T-helper 2 cell treated with Interferon-gamma antibody and Interleukin-4, amounts not matched to agents 5 μg/mL and 100 μg/mL, for 36 hours (primary cell): ENCODE measurements around the gene RARB.

Experiments
- DNase-seq: peaks from one replicate; pipeline ENCODE4 v3.0.0; 2021; ENCODE audit warnings: low spot score
- H3K27ac Mint-ChIP-seq: one replicate; pipeline ENCODE4 v1.8.0; 2021; ENCODE audit warnings: mild to moderate bottlenecking, mixed read lengths
- H3K27me3 Mint-ChIP-seq: one replicate; pipeline ENCODE4 v1.8.0; 2021; ENCODE audit warnings: low read depth, mixed read lengths
- H3K36me3 Mint-ChIP-seq: one replicate; pipeline ENCODE4 v1.8.0; 2021; ENCODE audit warnings: low read depth, mixed read lengths
- H3K4me1 Mint-ChIP-seq: one replicate; pipeline ENCODE4 v1.8.0; 2021; ENCODE audit warnings: low read depth, mixed read lengths
- H3K4me3 Mint-ChIP-seq: one replicate; pipeline ENCODE4 v1.8.0; 2022; ENCODE audit warnings: mild to moderate bottlenecking, moderate library complexity, mixed read lengths
- H3K9me3 Mint-ChIP-seq: one replicate; pipeline ENCODE4 v1.8.0; 2021; ENCODE audit warnings: mixed read lengths

The RARB gene

DNA sequence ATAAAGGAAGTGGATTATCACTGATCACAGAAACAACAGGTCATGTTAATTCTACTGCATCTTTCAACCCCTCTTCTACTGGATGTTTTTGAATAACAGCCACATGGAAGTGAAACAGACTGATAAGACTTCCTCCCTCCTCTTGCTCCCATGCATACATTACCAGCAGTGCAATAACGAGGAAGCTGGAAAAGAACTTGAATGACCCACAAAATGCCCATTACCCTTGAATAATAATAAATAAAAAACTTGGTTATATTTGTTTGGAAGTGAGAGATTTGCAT lies 51.6 kb downstream of the RARB start:
- H3K27me3 Mint-ChIP-seq, result no peaks in the 10 kb centered on the region
- no peak for DNase-seq
- no peaks in the 10 kb centered on the region for H3K9me3 Mint-ChIP-seq
- no peak overlapping the region for H3K27ac Mint-ChIP-seq
- H3K4me1 Mint-ChIP-seq, result no peaks in the 10 kb centered on the region
- no peaks in the 10 kb centered on the region for H3K36me3 Mint-ChIP-seq
- no peak overlapping the region for H3K4me3 Mint-ChIP-seq

GRCh38 chr3:25480811-25481210 lies 52.7 kb downstream of the RARB start:
- Mint-ChIP-seq H3K27me3 (no peaks in the 10 kb centered on the region), H3K9me3 (no peaks in the 10 kb centered on the region), H3K4me3 (no peak overlapping the region), H3K4me1 (no peaks in the 10 kb centered on the region), H3K36me3 (no peaks in the 10 kb centered on the region), H3K27ac (no peak overlapping the region)
- no peak for DNase-seq

- H3K27me3 Mint-ChIP-seq, result no peaks in the 10 kb centered on the region
- no peak overlapping the region for H3K27ac Mint-ChIP-seq
- H3K4me1 Mint-ChIP-seq, result no peaks in the 10 kb centered on the region
- DNase-seq, result no peak
- H3K4me3 Mint-ChIP-seq, result no peak overlapping the region
- no peaks in the 10 kb centered on the region for H3K9me3 Mint-ChIP-seq
- H3K36me3 Mint-ChIP-seq, result no peaks in the 10 kb centered on the region
Observed at GRCh38 chr3:25481386-25481785, 53.3 kb downstream of the RARB start.

GRCh38 chr3:25483456-25483855 lies 55.4 kb downstream of the RARB start:
- Mint-ChIP-seq H3K27ac (no peak overlapping the region), H3K4me3 (no peak overlapping the region), H3K4me1 (no peaks in the 10 kb centered on the region)

GRCh38 chr3:25485673-25486072 lies 57.6 kb downstream of the RARB start:
- Mint-ChIP-seq H3K9me3 (no peaks in the 10 kb centered on the region), H3K27me3 (no peaks in the 10 kb centered on the region), H3K27ac (no peak overlapping the region), H3K4me1 (no peaks in the 10 kb centered on the region), H3K4me3 (no peak overlapping the region), H3K36me3 (no peaks in the 10 kb centered on the region)
- DNase-seq, result no peak

More at GRCh38 chr3:25483456-25483855, 55.4 kb downstream of the RARB start:
- Mint-ChIP-seq H3K9me3 (no peaks in the 10 kb centered on the region), H3K36me3 (no peaks in the 10 kb centered on the region), H3K27me3 (no peaks in the 10 kb centered on the region)
- DNase-seq, result no peak

DNA sequence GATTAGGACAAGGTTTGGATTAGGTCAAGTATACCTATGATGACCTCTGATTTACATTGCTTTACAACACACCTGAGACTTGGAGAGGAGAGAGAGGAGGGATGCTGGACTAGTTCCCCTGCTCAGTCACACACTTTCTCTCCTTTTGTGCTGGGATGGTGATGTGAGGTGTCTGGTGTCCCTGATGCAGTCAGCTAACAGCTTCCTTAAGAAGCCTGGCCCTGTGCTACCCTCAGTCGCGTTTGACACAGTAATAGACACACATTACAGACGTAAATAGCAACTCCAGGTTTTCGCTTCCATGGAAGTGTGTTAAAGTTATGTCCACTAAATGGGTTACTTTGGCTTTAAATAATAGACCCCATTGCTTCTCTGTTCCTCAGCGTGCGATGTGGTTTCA lies 58.9 kb downstream of the RARB start:
- DNase-seq, result no peak
- H3K4me1 Mint-ChIP-seq, result no peaks in the 10 kb centered on the region
- no peaks in the 10 kb centered on the region for H3K36me3 Mint-ChIP-seq
- peaks cover under 1% of the 10 kb centered on the region for H3K9me3 Mint-ChIP-seq
- H3K27me3 Mint-ChIP-seq, result no peaks in the 10 kb centered on the region
- no peak overlapping the region for H3K27ac Mint-ChIP-seq
- H3K4me3 Mint-ChIP-seq, result no peak overlapping the region

- Mint-ChIP-seq H3K27ac (no peak overlapping the region), H3K27me3 (no peaks in the 10 kb centered on the region), H3K9me3 (peaks cover 20% of the 10 kb centered on the region), H3K36me3 (no peaks in the 10 kb centered on the region), H3K4me1 (no peaks in the 10 kb centered on the region), H3K4me3 (no peak overlapping the region)
- DNase-seq, result no peak
Observed at GRCh38 chr3:25489858-25490593, 62.0 kb downstream of the RARB start.

DNA sequence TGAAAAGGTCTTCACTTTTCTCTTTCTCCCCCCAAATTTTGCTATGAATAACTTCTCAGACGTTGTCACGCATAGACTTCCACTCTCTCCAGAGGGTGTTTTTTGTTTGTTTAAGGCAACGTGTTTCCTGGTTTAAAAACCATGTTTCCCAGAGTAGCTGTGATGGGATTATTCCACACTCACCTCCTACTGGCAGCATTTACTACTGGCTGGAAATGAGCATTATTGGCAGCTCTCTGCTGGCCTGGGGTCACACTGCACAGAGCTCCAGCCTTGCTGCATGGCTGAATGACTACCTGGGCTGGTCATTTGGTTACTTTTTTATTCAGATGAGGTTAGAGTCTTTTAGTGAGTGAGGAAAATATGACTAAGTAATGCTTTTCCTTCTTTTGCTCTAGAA lies 65.2 kb downstream of the RARB start:
- Mint-ChIP-seq H3K36me3 (no peaks in the 10 kb centered on the region), H3K9me3 (peaks cover 35% of the 10 kb centered on the region), H3K27me3 (no peaks in the 10 kb centered on the region), H3K27ac (no peak overlapping the region), H3K4me1 (no peaks in the 10 kb centered on the region), H3K4me3 (no peak overlapping the region)
- no peak for DNase-seq

DNA sequence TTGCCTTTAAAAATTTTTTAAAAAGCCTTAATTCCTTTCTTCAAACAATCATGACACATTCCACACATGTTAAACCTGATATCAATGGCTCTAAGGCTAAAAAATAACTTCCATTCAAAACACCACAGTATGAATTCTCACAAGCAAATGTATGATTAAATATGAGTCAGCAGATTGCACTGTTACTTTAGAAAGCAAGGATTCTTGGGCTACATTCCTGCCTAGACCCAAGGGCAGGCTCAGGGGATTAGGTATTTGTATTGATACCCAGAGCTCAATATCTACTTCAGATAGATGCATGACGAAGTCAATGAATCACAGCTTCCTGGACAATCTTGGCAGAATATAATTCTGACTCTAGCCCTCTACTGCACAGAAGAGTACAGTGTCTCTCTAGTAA lies 65.7 kb downstream of the RARB start:
- H3K4me3 Mint-ChIP-seq, result no peak overlapping the region
- peaks cover 35% of the 10 kb centered on the region for H3K9me3 Mint-ChIP-seq
- H3K4me1 Mint-ChIP-seq, result no peaks in the 10 kb centered on the region
- DNase-seq, result no peak
- H3K36me3 Mint-ChIP-seq, result no peaks in the 10 kb centered on the region
- no peak overlapping the region for H3K27ac Mint-ChIP-seq
- no peaks in the 10 kb centered on the region for H3K27me3 Mint-ChIP-seq

DNA sequence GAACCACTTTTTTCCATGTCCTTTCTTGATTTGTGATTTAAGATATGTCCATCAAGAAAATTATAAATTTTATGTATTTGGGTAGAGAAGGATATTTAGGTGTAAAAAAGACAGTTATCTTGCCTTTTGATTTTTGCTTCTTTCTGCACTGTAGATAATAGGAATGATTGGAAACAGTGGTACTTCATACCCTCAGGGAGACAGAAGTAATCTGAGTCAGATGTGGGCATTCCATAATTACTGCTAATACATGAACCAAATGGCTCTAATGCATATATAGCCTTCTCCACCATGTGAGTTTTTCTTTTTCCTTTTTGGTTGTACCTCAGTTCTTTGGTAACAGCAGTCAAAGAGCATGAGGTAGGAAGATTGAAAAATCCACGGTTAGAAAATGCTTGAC lies 67.2 kb downstream of the RARB start:
- Mint-ChIP-seq H3K27me3 (no peaks in the 10 kb centered on the region), H3K4me3 (no peak overlapping the region), H3K27ac (no peak overlapping the region), H3K9me3 (peaks cover 35% of the 10 kb centered on the region), H3K4me1 (no peaks in the 10 kb centered on the region), H3K36me3 (no peaks in the 10 kb centered on the region)
- DNase-seq, result no peak

DNA sequence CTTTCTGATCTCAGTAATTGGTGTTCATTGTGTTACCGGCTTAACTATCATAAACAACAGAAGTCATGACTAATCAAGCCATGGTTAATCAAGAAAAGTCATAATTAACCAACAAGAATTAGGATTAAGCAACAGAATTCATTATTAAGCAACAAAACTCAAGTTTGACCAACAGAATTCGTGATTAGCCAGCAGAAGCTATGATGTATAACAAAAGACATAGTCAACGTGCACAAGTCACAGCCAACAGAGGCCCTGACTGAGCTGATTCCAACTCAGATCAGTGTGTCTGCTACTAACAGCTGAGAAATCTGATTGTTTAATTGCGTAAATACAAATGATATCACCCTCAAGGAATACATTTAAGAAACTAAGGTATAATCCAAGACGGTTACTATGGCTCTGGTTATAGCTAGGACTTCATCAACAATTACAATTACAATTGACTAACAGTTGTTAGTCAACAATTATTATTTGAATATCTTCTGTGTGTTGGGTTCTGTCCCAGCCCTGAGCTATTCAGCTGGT lies 67.7 kb downstream of the RARB start:
- H3K27me3 Mint-ChIP-seq, result no peaks in the 10 kb centered on the region
- no peaks in the 10 kb centered on the region for H3K4me1 Mint-ChIP-seq
- H3K27ac Mint-ChIP-seq, result no peak overlapping the region
- DNase-seq, result no peak
- H3K9me3 Mint-ChIP-seq, result peaks cover 35% of the 10 kb centered on the region
- H3K4me3 Mint-ChIP-seq, result no peak overlapping the region
- no peaks in the 10 kb centered on the region for H3K36me3 Mint-ChIP-seq

- Mint-ChIP-seq H3K27me3 (no peaks in the 10 kb centered on the region), H3K9me3 (peaks cover 34% of the 10 kb centered on the region)
Observed at GRCh38 chr3:25497096-25497495, 69.0 kb downstream of the RARB start.

GRCh38 chr3:25500706-25501210 lies 72.7 kb downstream of the RARB start:
- Mint-ChIP-seq H3K27me3 (no peaks in the 10 kb centered on the region), H3K36me3 (no peaks in the 10 kb centered on the region), H3K27ac (no peak overlapping the region), H3K4me1 (no peaks in the 10 kb centered on the region), H3K9me3 (peaks cover 8% of the 10 kb centered on the region), H3K4me3 (no peak overlapping the region)
- no peak for DNase-seq

More at GRCh38 chr3:25497096-25497495, 69.0 kb downstream of the RARB start:
- H3K27ac Mint-ChIP-seq, result no peak overlapping the region
- H3K36me3 Mint-ChIP-seq, result no peaks in the 10 kb centered on the region
- no peak for DNase-seq
- H3K4me1 Mint-ChIP-seq, result no peaks in the 10 kb centered on the region
- H3K4me3 Mint-ChIP-seq, result no peak overlapping the region

- no peaks in the 10 kb centered on the region for H3K4me1 Mint-ChIP-seq
- no peak for DNase-seq
- H3K27me3 Mint-ChIP-seq, result no peaks in the 10 kb centered on the region
- H3K9me3 Mint-ChIP-seq, result peaks cover 6% of the 10 kb centered on the region
- H3K36me3 Mint-ChIP-seq, result no peaks in the 10 kb centered on the region
- H3K27ac Mint-ChIP-seq, result no peak overlapping the region
- H3K4me3 Mint-ChIP-seq, result no peak overlapping the region
Observed at GRCh38 chr3:25502233-25502632, 74.2 kb downstream of the RARB start.

- no peak overlapping the region for H3K4me3 Mint-ChIP-seq
- no peak for DNase-seq
- no peak overlapping the region for H3K27ac Mint-ChIP-seq
- no peaks in the 10 kb centered on the region for H3K27me3 Mint-ChIP-seq
- no peaks in the 10 kb centered on the region for H3K9me3 Mint-ChIP-seq
- H3K36me3 Mint-ChIP-seq, result no peaks in the 10 kb centered on the region
- no peaks in the 10 kb centered on the region for H3K4me1 Mint-ChIP-seq
Observed at GRCh38 chr3:25503898-25504301, 75.8 kb downstream of the RARB start.
